ENCODE results near the gene PRODH2. TPM values are rescaled to one million over a fixed set of nuclear protein-coding genes. Genes with fewer than 3 reads are reported as not detected.
"Not testable (repeated sequence)": the region's sequence is repeated elsewhere in the genome, so short reads cannot be mapped to it uniquely, and the experiment has no call there.

The PRODH2 gene
- total RNA-seq, 1 donor from 2014 or later, result not detected

DNA sequence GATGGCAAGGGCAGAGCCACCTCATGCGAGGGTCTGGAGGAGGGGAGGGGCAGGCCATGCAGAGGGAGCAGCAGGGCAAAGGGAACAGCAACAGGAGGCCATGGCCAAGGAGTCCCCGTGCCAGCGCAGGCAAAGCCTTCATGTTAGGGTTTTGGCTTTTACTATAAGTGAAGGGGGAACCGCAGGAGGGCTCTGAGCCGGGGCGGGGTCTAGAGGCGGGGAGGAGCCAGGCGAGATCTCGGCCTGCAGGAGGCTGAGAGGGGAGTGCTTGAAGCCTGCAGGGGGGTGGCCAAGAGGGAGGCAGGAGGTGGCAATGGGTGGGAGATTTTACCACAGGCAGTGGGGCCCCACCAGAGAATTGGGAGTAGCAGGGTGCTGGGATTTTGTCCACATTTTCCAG lies 31.0 kb downstream of the PRODH2 start:
- DNase-seq (ENCODE audit: low read depth in 2 of 2), result no peak

DNA sequence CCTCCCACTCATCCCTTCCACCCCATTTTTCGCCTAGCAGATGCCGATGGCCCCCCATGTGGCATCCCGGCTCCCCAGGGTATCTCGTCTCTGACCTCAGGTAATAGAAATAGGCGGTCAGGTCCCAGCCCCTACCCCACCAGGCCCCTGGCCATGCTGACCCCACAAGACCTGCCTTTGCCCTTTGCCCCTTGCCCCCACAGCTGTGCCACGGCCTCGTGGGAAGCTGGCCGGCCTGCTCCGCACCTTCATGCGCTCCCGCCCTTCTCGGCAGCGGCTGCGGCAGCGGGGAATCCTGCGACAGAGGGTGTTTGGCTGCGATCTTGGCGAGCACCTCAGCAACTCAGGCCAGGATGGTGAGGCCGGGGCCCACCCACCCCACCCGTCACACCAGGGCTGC lies 31.9 kb downstream of the PRODH2 start:
- no peak for DNase-seq (ENCODE audit: low read depth in 2 of 2)

DNA sequence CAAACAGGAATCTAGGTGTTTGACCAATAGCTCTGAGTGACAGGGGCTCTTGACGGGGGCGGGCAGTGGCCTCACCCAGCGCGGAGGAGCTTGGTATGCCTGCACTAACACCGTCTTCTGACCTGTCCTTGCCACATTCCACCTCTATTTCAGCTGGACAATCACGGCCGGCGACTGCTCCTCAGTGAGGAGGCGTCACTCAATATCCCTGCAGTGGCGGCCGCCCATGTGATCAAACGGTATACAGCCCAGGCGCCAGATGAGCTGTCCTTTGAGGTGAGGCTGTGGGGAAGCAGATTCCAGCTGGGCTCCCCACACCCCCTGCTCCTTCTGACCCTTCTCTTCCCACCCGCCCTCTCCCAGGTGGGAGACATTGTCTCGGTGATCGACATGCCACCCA lies 32.6 kb downstream of the PRODH2 start:
- DNase-seq (ENCODE audit: low read depth in 2 of 2), result no peak

DNA sequence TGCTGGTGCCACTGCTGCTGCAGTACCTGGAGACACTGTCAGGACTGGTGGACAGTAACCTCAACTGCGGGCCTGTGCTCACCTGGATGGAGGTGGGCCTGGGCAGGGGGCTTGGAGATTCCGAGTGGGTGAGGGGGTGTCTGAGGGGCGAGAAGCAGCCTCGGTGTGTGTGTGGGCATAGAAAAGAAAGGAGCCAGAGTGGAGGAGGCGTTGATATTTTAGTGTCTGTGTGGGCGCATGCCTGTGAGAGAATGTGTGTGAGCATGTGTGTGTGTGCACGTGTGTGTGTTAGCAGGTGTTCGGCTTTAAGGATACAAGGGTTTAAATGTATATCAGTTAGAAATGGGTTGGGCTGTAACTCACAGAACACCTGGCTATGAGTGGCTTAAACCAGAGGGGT lies 33.6 kb downstream of the PRODH2 start:
- DNase-seq (ENCODE audit: low read depth in 2 of 2), result no peak

DNA sequence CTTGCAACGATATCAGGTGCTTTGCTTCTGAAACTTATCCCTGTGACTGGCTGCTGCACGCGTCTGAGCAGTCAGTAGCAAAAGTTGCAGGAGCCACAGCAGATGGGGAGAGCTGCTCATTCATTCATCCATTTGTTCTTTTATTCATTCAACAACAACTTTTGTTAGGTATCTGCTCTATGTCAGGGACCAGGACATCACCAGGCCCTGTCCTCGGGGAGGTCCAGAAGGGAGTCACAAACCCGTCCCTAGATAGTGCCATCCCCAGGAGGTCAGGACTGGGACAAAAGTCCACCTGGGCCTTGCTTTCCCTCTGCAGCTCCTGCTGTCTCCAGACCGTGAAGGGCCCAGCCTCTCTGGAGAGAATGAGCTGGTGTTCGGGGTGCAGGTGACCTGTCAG lies 34.7 kb downstream of the PRODH2 start:
- no peak for DNase-seq (ENCODE audit: low read depth in 2 of 2)

DNA sequence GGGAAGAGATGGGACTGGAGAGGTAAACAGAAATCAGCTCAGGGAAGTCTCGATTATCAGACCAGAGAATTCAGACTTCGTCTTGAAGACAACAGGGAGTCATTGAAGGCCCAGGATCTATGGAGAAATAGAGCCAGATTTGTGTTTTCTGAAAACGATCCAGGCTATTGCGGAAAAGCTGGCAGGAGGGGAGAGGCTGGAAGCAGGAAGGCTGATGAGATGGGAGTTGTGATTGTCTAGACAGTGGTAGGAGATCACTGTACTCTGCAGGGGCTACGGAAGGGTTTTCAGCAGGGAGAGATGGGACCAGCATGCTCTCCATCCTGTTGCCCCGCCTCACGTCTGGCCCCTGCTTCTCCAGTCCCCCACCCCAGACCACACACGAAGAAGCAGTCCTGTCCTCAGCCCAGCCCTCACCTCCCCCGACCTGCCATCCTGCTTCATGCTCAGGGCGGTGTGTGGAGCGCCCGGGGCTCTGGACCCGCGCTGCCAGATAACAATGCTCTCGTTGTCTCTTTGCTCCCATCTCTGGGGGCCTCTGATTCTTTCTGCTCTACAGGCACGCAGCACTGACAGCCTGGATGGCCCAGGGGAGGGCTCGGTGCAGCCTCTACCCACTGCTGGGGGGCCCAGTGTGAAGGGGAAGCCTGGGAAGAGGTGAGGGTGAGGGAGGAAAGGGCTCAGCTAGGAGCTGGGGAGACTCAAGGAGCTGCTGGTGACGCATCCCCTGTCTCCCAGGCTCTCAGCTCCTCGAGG lies 35.4 kb downstream of the PRODH2 start:
- DNase-seq (ENCODE audit: low read depth in 2 of 2), result no peak

DNA sequence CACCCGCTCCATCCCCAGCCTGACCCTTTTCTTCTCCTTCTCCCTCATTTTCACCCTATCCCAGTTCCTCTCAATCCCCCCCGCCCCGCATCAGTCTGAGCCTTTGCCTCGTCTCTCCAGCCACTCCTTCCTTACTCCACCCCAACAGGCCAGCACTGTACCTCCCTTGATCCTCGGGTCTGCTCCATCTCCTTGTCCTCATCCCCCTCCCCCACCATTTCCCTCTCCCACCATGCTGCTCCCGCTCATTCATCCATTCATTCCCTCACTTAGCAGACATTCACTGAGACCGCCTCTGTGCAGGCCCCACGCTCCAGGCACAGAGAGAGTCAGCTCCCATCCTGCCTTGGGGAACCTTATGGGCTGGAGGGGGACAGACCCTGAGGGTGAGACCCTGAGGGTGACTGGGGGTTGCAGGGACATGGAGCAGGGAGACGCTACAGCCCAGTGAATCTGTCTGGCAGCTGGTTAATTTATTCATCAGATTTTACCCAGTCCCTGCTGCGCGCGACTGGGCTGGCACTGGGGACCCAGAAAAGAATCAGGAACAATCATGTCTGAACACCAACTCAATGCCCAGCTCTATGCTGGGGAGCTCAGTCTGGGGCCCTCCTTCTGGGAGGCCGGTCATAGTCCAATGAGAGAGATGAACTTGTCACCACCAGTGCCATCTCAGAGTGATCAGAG lies 36.4 kb downstream of the PRODH2 start:
- DNase-seq (ENCODE audit: low read depth in 2 of 2), result no peak

DNA sequence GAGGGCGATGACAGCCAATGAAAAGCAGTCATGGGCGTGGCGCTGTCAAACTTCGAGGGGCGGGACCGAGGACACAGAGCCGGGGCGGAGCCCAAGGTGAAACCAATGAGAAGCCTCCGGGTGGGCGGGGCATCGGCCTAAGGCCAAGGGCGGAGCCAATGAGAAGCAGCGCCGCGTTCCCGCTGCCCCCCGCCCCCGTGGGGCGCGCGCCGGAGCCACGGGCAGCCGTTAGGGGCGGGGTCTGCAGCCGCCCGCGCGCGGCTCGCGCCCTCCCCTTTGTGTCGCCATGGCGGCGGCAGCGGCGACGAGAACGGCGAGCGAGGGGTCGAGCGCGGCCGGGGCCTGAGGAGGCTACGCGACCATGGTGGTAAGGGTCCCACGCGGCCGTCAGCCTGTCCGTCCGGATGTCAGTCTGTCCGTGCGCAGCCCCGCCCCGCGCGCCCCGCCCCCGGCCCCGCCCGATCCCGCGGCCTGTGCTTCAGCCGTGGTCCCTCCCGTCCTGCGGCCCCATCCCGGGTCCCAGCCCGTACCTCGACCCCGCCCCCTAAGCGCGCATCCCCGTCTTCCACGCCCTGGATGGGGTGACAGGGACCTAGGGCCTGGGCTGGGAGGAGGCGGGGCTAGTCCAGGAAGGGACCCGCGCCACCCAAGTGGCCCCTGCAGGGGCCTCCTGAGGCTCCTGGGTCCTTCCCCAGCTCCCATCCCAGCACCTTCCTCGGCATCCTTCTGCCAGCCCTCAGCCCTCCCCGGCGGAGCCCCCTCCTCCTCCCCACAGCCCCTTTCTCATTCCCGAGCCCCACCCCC lies 37.1 kb downstream of the PRODH2 start, which contains the start of gene ARHGAP33:
Gene ARHGAP33 (plus strand): TSS at position 267 of the 804 bp plus-strand sequence. CDS start 95 bp downstream, at position 362.
- peak; percentile 94 to 97 for DNase-seq (ENCODE audit: low read depth in 2 of 2)

DNA sequence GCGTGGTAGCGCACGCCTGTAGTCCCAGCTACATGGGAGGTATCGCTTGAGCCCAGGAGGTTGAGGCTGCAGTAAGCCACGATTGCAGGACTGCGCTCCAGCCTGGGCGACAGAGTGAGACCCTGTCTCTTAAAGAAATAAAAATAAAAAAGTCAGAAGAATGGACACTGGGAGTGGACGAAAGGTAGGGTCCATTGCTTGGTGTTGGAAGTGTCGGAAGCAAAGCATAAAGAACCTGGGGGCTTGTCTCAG lies 37.7 kb downstream of the PRODH2 start:
- DNase-seq (ENCODE audit: low read depth in 2 of 2), result no peak

DNA sequence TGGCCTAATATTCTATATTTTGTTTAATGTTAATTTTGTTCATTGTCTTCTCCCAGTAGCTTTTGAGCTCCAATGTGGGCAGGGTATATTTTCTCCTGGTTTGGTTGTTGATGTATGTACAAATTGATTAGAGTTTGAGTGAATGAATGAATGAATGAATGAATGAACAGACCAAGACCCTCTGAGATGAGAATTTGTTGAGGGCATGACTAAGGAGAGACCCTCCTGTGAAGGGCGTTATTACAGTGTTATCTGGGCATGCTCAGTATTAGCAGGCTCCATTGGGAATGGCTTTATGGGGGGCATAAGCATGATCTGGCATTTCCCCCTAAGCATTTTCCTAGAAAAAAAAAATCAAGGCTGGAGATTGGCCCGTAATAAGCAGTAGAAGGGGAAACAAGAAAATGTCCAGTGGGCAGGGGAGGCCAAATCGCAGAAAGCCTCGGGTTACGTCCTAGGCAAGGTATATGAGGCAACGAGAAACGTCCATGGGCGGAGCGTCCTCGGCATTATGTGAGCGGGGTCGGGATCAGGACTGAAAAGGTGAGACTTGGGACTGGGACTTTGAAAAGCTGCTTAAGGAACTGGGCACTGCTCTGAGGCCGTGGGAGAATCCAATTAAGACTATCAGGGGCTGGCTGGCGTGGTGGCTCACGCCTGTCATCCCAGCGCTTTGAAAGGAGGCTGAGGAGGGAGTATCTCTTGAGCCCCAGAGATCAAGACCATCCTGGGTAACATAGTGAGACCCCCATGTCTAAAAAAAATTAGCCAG lies 38.2 kb downstream of the PRODH2 start:
- no peak for DNase-seq (ENCODE audit: low read depth in 2 of 2)

DNA sequence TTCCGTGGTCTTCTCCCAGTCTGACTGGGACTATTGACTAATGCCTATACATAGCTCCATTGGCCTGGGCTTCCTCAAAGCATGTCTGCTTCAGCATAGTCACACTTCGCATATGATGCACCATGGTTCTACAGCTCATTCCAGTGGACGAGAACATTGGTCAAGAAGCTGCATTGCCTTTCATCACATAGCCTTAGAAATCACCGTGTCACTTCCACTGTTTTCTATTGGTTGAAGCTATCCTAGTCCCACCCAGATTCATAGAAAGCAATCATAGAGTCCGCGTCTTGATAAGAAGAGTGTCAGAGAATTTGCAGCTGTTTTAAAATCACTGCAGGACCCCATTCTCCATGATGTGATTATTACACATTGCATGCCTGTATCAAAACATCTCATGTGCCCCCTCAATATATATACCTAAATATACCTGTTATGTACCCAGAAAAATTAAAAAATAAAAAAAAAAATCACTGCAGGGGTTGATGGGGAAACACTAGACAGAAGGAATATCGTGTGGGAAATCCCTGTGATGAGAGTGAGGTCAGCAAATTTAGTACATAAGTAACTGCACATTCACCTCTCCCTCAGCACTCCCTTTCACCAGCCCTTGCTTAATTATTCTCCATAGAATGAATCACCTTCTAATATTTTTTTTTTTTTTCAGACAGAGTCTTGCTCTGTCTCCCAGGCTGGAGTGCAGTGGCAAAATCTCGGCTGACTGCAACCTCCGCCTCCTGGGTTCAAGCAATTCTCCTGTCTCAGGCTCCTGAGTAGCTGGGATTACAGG lies 39.4 kb downstream of the PRODH2 start:
- no peak for DNase-seq (ENCODE audit: low read depth in 2 of 2)

DNA sequence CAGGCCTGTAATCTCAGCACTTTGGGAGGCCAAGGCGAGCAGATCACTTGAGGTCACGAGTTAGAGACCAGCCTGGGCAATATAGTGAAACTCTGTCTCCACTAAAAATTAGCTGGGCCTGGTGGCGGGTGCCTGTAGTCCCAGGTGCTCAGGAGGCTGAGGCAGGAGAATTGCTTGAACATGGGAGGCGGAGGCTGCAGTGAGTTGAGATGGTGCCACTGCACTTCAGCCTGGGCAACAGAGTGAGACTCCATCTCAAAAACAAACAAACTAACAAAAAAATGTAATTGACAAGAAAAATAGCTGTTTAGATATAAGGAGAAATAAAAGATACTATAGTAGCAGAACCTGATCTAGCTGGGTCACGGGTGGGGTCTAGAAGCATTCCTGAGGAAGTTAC lies 40.3 kb downstream of the PRODH2 start:
- not testable (repeated sequence) for DNase-seq (ENCODE audit: low read depth in 2 of 2)

DNA sequence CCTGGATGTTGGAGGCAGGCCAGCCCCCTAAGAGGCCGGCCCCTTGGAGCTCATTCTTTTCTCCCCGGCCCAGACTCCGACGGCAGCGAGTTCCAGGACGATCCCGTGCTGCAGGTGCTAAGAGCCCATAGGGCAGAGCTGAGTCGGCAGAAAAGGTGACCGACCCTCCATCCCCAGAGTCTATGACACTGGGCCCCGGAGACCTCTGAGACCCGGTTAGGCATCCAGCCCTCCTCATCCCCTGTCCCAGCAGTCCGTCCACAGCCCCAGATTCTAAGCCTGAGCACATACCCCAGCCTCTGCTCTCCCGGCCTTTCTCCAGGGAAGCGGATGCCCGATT lies 44.6 kb downstream of the PRODH2 start:
- DNase-seq (ENCODE audit: low read depth in 2 of 2), result no peak

DNA sequence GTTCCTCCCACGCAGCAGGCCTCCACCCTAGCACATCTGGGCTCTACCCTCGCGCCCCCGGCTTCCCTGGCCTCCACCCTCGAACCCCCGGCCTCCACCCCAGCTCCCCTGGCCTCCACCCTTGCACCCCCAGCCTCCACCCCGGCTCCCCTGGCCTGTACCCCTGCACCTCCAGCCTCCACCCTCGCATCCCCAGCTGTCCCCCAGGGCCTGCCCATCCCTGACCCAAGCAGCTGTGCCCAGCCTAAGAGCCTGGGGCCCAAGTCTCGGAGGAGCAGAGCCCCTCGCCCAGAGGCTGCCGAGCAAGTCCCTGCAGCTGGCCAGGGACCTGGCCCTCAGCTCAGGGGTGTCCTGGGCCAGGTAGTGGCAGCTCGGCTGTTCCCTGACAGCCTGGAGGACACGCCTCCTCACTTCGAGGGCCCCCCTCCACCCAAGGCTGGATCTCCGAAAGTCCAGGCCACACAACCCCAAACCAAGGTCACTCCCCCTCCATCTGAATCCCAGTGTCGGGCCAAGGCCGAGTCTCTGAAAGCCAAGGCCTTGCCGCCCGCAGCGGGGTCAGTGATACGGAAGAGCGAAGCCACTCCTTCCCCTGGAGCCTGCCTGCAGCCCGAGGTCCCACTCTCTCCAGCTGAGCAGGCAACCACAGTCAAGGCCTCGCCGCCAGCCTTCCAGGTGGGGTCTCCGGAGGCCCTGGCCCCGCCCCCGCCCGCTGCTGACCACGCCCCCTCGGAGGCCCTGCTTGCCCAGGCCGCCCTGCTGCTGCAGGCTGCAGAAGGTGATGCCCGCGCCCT lies 45.2 kb downstream of the PRODH2 start:
- DNase-seq (ENCODE audit: low read depth in 2 of 2), result no peak

DNA sequence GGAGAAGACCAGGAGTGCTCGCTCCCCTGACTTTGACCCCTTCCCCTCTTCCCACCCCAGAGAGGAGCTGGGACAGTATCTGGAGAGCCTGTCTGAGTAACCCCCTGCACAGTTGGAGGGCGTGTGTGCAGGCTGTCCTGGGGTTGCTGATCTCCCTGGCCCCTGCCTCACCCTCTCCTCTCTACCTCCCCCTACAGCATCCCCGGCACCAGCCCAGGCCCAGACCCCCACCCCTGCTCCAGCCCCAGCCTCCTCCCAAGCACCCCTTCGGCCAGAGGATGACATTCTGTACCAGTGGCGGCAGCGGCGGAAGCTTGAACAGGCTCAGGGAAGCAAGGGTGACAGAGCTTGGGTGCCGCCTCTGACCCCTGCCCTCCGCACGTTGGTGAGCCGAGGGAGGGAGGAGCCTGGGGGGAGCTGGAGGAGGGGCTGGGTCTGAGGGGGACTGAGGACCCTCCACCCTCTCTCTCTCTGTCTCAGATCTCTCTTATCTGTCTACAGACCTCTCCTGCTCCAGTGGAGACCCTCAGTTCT lies 46.0 kb downstream of the PRODH2 start:
- no peak for DNase-seq (ENCODE audit: low read depth in 2 of 2)

DNA sequence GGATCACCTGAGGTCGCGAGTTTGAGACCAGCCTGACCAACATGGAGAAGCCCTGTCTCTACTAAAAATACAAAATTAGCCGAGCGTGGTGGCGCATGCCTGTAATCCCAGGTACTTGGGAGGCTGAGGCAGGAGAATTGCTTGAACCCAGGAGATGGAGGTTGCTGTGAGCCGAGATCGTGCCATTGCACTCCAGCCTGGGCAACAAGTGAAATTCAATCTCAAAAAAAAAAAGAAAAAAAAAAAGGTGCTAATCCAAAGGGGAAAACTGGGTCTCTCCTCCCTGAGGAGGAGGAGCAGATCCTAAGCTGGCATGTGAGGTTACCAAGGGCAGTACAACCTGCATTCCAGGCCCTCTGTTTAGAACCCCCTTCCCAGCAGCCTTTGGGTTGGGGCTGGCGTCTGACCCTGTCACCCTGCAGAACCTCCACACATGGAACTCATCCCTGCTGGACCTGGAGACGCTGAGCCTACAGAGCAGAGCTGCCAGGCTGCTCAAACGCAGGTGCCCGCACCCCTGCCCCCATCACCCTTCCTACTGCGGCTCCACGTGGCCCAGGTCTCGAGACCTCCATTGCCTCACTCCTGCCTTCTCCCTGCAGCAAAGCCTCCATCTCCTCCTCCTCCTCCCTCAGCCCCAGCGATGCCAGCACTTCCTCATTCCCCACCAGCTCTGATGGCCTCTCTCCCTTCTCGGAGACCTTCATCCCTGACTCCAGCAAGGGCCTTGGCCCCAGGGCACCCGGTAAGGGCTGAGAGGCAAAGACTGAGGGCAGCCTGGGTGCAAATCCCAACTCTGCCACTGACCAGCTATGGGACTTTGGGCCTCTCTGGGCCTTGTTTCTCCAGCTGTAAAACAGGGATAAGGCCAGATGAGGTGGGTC lies 48.0 kb downstream of the PRODH2 start:
- no peak for DNase-seq (ENCODE audit: low read depth in 2 of 2)

DNA sequence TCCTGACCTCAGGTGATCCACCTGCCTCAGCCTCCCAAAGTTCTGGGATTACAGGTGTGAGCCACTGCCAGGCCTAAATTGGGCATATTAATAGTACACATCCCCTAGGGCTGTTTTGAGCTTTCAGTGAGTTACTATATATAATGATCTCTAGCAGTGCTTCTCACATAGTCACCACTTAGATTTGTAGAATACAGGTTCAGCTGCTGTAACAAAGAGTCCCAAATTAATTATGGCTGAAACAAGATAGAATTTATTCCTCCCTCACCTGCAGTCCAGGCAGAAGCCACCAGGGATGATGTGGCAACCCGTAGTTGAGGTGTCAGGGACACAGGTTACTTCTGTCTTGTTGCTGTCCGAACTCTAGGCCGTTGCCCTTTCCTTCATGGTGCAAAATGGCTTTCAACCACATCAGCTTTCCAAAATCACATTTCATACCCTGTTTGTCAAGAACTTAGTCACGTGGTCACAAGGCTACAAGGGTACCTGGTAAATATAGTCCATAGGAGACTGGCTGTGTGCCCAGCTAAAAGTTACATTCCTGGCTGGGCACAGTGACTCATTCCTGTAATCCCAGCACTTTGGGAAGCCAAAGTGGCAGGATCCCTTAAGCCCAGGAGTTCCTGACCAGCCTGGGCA lies 51.8 kb downstream of the PRODH2 start:
- DNase-seq (ENCODE audit: low read depth in 2 of 2), result no peak

DNA sequence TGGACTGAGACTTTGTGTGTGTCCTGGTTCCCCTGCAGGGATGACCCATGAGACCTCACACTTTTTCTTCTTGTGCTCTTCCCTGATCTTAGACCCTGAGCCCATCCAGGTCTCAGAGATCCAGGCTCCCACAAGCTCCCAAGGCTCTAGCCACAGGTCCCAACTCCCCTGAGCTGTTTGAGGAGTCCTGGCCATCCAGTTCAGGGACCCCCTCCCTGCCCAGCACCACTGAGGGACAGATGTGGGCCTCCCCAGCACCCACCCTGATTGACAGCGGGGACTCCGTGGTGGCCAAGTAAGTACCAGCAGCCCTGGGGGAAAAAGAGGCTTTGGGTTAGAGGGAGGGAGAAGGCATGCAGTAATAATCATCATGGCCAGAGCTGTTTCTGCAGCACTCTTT lies 52.9 kb downstream of the PRODH2 start:
- DNase-seq (ENCODE audit: low read depth in 2 of 2), result no peak
